ENCODE data around the gene SYK. TPM values are rescaled to one million over a fixed set of nuclear protein-coding genes. Genes with fewer than 3 reads are reported as not detected.

The SYK gene
- total RNA-seq, 1 experiment from 2014 or later: 9.0 TPM

GRCh38 chr9:90895786-90896185, 94.2 kb downstream of the SYK start:
- ATAC-seq (no peak), DNase-seq (ENCODE audit: low read depth, low spot score) (no peak)
- ChIA-PET POLR2A (no interaction called here), RAD21 (ENCODE audit: low non-redundant PET in 1 of 2, low total read pairs in 2 of 2, uncharacterized antibody in 2 of 2, unreplicated experiment in 2 of 2) (no interaction called here), CTCF (interaction anchor here (1.4 kb wide), 2 partner anchors 19 to 831 kb away, joined by 3 to 5 read pairs; no protein-coding TSS in a partner anchor)
- Histone ChIP-seq H3K4me3 (replicated peaks in 1 of 2; ENCODE audit: low read depth in 1 of 2, low read length in 2 of 2) (no peak overlapping the region), H3K4me2 (ENCODE audit: low read length) (no peak overlapping the region), H3K9me3 (ENCODE audit: control insufficient read depth in 1 of 2, insufficient read depth in 1 of 2, low read depth in 1 of 2, low read length in 2 of 2) (no peaks in the 10 kb centered on the region), H3K9ac (ENCODE audit: low read length) (no peak overlapping the region), H2AFZ (ENCODE audit: low read depth, low read length, poor library complexity, severe bottlenecking) (no peak overlapping the region), H3K4me1 (ENCODE audit: control insufficient read depth in 1 of 2, insufficient read depth in 2 of 2, low read length in 2 of 2) (no peaks in the 10 kb centered on the region), H3K79me2 (ENCODE audit: insufficient read depth, low read length) (no peaks in the 10 kb centered on the region), H4K20me1 (ENCODE audit: insufficient read depth) (no peaks in the 10 kb centered on the region), H3K27ac (ENCODE audit: low read depth, low read length) (no peak overlapping the region), H3K36me3 (ENCODE audit: control insufficient read depth in 1 of 2, insufficient read depth in 2 of 2, low read length in 2 of 2) (no peaks in the 10 kb centered on the region), H3K27me3 (ENCODE audit: insufficient read depth, low read length) (no peaks in the 10 kb centered on the region), H3K9me2 (ENCODE audit: insufficient read depth) (no peaks in the 10 kb centered on the region)
- intact Hi-C loops (cut with micrococcal nuclease): no loop called here
- BruUV-seq (replicated peaks): no TSS peak
- TF ChIP-seq FOSL1 (IDR thresholded peaks at IDR 0.05; ENCODE audit: low read depth): no peak
- TF ChIP-seq CTCF (IDR thresholded peaks at IDR 0.05 in 2 of 3, conservative IDR thresholded peaks at IDR 0.05 in 1 of 3; ENCODE audit: borderline replicate concordance in 1 of 3, insufficient read depth in 1 of 3, low read depth in 2 of 3, low read length in 2 of 3): no peak
- no peak for TF ChIP-seq ZFX (IDR thresholded peaks at IDR 0.05)
- TF ChIP-seq ZNF274 (IDR thresholded peaks at IDR 0.05; ENCODE audit: low read depth, low read length): no peak
- TF ChIP-seq POLR2A (IDR thresholded peaks at IDR 0.05; ENCODE audit: borderline replicate concordance, extremely low read depth, insufficient read depth, insufficient read length): no peak
- no peak for TF ChIP-seq EZH2phosphoT487 (IDR thresholded peaks at IDR 0.05; ENCODE audit: borderline replicate concordance)
- no peak for TF ChIP-seq CBX3 (IDR thresholded peaks at IDR 0.05; ENCODE audit: low read depth)
- TF ChIP-seq RAD21 (IDR thresholded peaks at IDR 0.05; ENCODE audit: low read depth): no peak
- TF ChIP-seq EGR1 (IDR thresholded peaks at IDR 0.05; ENCODE audit: low read depth): no peak
- no peak for TF ChIP-seq YY1 (IDR thresholded peaks at IDR 0.05; ENCODE audit: extremely low read depth, insufficient replicate concordance, low read depth, low read length)
- no peak for TF ChIP-seq EZH2 (IDR thresholded peaks at IDR 0.05)
- no peak for TF ChIP-seq TCF7L2 (IDR thresholded peaks at IDR 0.05; ENCODE audit: borderline replicate concordance, extremely low read depth, insufficient read depth, insufficient read length)
- no peak for TF ChIP-seq JUND (IDR thresholded peaks at IDR 0.05)

All from HCT116 (cell line).